ENCODE results near the gene PARVA. TPM values are rescaled to one million over a fixed set of nuclear protein-coding genes. Genes with fewer than 3 reads are reported as not detected.

Gene PARVA
- total and polyA plus RNA-seq, 9 of the 15 experiments (the other 6 are each of a cell fraction or from before 2014, with no cell fraction given) = 0.11 TPM; not detected in 8

DNA sequence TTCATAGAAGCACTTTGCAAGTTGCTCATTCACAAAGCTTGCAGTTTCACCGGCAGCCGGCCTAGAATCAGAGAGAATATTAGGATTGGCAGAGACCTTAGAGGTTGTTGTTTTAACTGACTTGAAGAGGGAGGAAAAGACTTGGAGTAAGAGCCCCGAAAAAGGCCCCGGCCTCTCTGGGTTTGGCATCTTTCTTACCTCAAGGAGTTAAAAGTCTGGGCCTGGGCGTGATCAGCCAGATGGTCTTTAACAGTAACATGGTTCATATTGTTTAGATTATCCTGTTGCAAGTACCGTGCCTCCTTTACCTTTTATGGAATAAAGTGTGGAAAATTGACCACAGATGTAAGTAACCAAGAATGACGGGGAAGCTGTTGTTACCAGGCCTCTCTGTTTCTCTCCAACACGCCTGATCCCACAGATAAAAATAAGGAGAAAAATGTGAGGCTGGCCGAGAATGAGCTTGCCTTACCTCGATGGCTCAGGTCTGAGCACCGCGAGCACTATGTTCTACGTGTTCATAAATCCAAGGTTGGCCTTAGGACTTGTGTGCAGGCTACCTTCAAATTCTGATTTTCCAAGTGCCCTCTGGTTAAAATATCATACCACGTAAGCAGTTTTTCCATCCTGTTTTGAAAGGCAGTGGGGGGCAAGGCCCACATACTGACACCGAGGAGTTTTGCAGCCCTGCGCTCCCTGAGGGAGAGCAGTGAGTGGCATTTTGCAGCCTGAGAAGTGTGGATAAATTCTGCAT lies 56.4 kb downstream of the PARVA start:
- DNase-seq (ENCODE audit: extremely low read depth in 1 of 4, low spot score in 3 of 4) (no peak), FAIRE-seq (no peak), ATAC-seq (no peak)
- no peaks in the 10 kb centered on the region for H3K79me2 ChIP-seq (ENCODE audit: control insufficient read depth, insufficient read depth, low read length)
- no peaks in the 10 kb centered on the region; a peak in 1 of 5 replicates for H3K4me1 ChIP-seq (replicated peaks in 1 of 2; ENCODE audit: control insufficient read depth in 2 of 2, insufficient read depth in 2 of 2, low read length in 2 of 2)
- ChIA-PET CTCF (ENCODE audit: low intra/inter-chr PET ratio) (no interaction called here), POLR2A (interaction anchor here (0.8 to 1.1 kb wide), 2 partner anchors 8 to 29 kb away, joined by 3 to 5 read pairs; no protein-coding TSS in a partner anchor)
- peaks cover 12 to 21% of the 10 kb centered on the region in 2 experiments; a peak in 3 of 5 replicates for H3K27me3 ChIP-seq (ENCODE audit: control insufficient read depth in 2 of 2, insufficient read depth in 2 of 2, low read length in 2 of 2)
- BruUV-seq (replicated peaks) = no TSS peak
- H4K20me1 ChIP-seq (replicated peaks; ENCODE audit: control insufficient read depth, insufficient read depth, low read length) = no peaks in the 10 kb centered on the region
- in situ Hi-C loops (cut with MboI) (no loop called here), intact Hi-C loops (cut with micrococcal nuclease) (no loop called here)
- no peak overlapping the region for H3K4me2 ChIP-seq (ENCODE audit: insufficient read depth, low read length)
- H3K9me3 ChIP-seq (replicated peaks; ENCODE audit: control insufficient read depth, insufficient read depth, low read depth, low read length) = no peaks in the 10 kb centered on the region
- no peaks in the 10 kb centered on the region for H3K9me1 ChIP-seq (ENCODE audit: control insufficient read depth, insufficient read depth, low read length)
- no peak overlapping the region for H3K27ac ChIP-seq (ENCODE audit: extremely low read depth, low read depth, low read length)
- H3K36me3 ChIP-seq (ENCODE audit: control insufficient read depth, insufficient read depth, low read length) = no peaks in the 10 kb centered on the region
- no peak overlapping the region for H2AFZ ChIP-seq (ENCODE audit: low read depth, low read length)
- no peak overlapping the region for H3K4me3 ChIP-seq
- WGBS (ENCODE audit: insufficient coverage, low coverage, missing lambda C conversion rate) = 24% methylated on average over 16 of the region's 16 CpGs
- no peak overlapping the region for H3K9ac ChIP-seq (ENCODE audit: insufficient read depth in 1 of 2, low read depth in 2 of 2, low read length in 2 of 2)
- TF ChIP-seq PBX2 (CRISPR knock-in tag; IDR thresholded peaks at IDR 0.05; ENCODE audit: low read depth) (no peak), PBX2 (tag; conservative IDR thresholded peaks at IDR 0.05; ENCODE audit: low read depth) (no peak), ZNF699 (CRISPR knock-in tag; IDR thresholded peaks at IDR 0.05; ENCODE audit: insufficient replicate concordance) (no peak), CHCHD3 (CRISPR knock-in tag; IDR thresholded peaks at IDR 0.05) (no peak), JUND (IDR thresholded peaks at IDR 0.05; ENCODE audit: borderline replicate concordance, low read depth, low read length) (no peak), JUND (tag; IDR thresholded peaks at IDR 0.05; ENCODE audit: borderline replicate concordance, low read depth, low read length) (no peak), TBP (optimal IDR thresholded peaks at IDR 0.05; ENCODE audit: low read depth, low read length) (no peak), MYC (IDR thresholded peaks at IDR 0.05; ENCODE audit: low read depth, low read length) (no peak), MYC (CRISPR knock-in tag; IDR thresholded peaks at IDR 0.05; ENCODE audit: borderline replicate concordance, low read depth) (no peak), ZNF561 (CRISPR knock-in tag; conservative IDR thresholded peaks at IDR 0.05) (no peak), ZBTB49 (CRISPR knock-in tag; IDR thresholded peaks at IDR 0.05; ENCODE audit: borderline replicate concordance) (no peak), HNRNPH1 (optimal IDR thresholded peaks at IDR 0.05; ENCODE audit: low read depth, low read length) (no peak), SOX6 (IDR thresholded peaks at IDR 0.05) (no peak), KLF10 (CRISPR knock-in tag; IDR thresholded peaks at IDR 0.05) (no peak), HLTF (IDR thresholded peaks at IDR 0.05) (no peak), TCF7 (IDR thresholded peaks at IDR 0.05; ENCODE audit: borderline replicate concordance) (no peak), ZNF3 (CRISPR knock-in tag; IDR thresholded peaks at IDR 0.05) (no peak), HDGF (IDR thresholded peaks at IDR 0.05) (no peak), HDAC1 (IDR thresholded peaks at IDR 0.05) (no peak), CSDE1 (IDR thresholded peaks at IDR 0.05) (no peak), GTF2F1 (IDR thresholded peaks at IDR 0.05; ENCODE audit: low read depth, low read length) (no peak)

All from K562 (cell line).